ENCODE data around the gene FAM78A. TPM values are rescaled to one million over a fixed set of nuclear protein-coding genes. Genes with fewer than 3 reads are reported as not detected.

The FAM78A gene
- total RNA-seq, 6 donors from 2014 or later = 4.5 to 19.1 (median 9.3) TPM

DNA sequence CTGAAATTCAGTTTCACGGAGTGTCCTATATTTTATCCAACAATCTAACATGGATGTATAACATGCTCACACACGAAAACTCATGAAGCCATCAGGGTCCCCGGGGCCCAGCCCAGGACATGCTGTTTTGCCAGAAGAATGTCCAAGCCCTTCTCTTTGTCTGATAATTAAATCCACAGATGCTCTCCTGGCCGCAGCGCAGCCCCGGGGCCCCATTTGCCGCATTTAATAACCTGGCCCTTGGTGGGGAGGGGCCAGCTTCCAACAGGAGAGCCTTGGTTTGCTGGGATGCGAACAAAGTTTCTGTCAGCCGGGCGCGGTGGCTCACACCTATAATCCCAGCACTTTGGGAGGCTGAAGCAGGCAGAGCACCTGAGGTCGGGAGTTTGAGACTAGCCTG lies 43.2 kb upstream of the FAM78A start:
- Histone ChIP-seq H3K27ac (no peak overlapping the region), H3K9me3 (no peaks in the 10 kb centered on the region), H3K27me3 (no peaks in the 10 kb centered on the region), H3K4me3 (no peak overlapping the region), H3K4me1 (peaks cover 0 to 5% (median 2%) of the 10 kb centered on the region in 4 donors), H3K36me3 (no peaks in the 10 kb centered on the region)
- TF ChIP-seq EP300 (IDR thresholded peaks at IDR 0.05) (no peak), POLR2A (IDR thresholded peaks at IDR 0.05) (no peak), POLR2AphosphoS5 (IDR thresholded peaks at IDR 0.05) (no peak)
- TF ChIP-seq, protein P1, sequence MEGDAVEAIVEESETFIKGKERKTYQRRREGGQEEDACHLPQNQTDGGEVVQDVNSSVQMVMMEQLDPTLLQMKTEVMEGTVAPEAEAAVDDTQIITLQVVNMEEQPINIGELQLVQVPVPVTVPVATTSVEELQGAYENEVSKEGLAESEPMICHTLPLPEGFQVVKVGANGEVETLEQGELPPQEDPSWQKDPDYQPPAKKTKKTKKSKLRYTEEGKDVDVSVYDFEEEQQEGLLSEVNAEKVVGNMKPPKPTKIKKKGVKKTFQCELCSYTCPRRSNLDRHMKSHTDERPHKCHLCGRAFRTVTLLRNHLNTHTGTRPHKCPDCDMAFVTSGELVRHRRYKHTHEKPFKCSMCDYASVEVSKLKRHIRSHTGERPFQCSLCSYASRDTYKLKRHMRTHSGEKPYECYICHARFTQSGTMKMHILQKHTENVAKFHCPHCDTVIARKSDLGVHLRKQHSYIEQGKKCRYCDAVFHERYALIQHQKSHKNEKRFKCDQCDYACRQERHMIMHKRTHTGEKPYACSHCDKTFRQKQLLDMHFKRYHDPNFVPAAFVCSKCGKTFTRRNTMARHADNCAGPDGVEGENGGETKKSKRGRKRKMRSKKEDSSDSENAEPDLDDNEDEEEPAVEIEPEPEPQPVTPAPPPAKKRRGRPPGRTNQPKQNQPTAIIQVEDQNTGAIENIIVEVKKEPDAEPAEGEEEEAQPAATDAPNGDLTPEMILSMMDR (IDR thresholded peaks at IDR 0.05) = no peak
- DNase-seq (no peak), ATAC-seq (ENCODE audit: low FRiP score in 2 of 2) (no peak)
- WGBS, 2 donors = 91 to 93% methylated on average over 11 to 12 of the region's 12 CpGs

DNA sequence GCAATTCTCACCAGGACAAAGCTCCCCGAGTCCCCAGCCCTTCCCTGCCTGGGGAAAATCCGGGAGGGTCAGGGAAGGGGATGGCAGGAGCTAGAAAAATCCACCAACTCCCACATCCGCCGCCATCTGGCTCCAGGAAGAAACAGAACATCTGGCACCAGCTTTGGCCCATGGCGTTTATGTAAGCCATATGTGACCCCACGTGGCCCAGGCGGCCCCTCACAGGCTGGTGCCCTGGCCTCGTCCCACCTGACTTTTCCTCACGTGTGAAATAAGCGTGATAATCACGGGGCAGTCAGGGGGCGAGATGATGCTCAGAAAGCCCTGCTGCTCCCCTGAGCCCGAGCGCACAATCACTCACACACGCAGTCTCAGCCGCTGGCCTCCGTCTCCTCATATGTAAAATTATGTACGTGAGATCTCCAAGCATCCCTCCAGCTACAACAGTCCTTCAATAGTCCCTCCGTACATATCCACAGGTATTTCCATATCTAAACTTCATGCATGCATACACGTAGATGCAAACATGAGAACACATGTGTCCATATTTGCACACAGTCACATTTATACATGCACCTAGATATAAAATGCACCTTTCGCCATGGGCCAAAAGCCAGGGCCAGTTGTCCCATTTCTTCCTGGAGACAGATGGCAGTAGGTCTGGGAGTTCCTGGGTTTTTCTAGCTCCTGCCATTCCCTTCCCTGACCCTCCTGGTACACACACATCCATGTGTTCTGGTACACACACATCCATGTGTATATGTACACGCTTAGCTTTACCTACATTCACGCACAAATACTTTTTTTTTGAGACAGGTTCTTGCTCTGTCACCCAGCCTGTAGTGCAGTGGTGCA lies 42.1 kb upstream of the FAM78A start:
- H3K27ac ChIP-seq = no peak overlapping the region
- H3K4me1 ChIP-seq = peaks cover 0 to 5% (median 2%) of the 10 kb centered on the region in 4 donors
- H3K9me3 ChIP-seq = no peaks in the 10 kb centered on the region
- WGBS, 2 donors = 85 to 87% methylated on average over 22 to 23 of the region's 23 CpGs
- no peak overlapping the region for H3K4me3 ChIP-seq
- no peak for TF ChIP-seq POLR2A (IDR thresholded peaks at IDR 0.05)
- TF ChIP-seq EP300 (IDR thresholded peaks at IDR 0.05) = no peak
- no peak for TF ChIP-seq POLR2AphosphoS5 (IDR thresholded peaks at IDR 0.05)
- TF ChIP-seq, protein P1 (IDR thresholded peaks at IDR 0.05) = no peak
- ATAC-seq (ENCODE audit: low FRiP score in 2 of 2) = no peak
- no peaks in the 10 kb centered on the region for H3K36me3 ChIP-seq
- DNase-seq = peak in 1 of 2 donors; percentile 59
- H3K27me3 ChIP-seq = no peaks in the 10 kb centered on the region

DNA sequence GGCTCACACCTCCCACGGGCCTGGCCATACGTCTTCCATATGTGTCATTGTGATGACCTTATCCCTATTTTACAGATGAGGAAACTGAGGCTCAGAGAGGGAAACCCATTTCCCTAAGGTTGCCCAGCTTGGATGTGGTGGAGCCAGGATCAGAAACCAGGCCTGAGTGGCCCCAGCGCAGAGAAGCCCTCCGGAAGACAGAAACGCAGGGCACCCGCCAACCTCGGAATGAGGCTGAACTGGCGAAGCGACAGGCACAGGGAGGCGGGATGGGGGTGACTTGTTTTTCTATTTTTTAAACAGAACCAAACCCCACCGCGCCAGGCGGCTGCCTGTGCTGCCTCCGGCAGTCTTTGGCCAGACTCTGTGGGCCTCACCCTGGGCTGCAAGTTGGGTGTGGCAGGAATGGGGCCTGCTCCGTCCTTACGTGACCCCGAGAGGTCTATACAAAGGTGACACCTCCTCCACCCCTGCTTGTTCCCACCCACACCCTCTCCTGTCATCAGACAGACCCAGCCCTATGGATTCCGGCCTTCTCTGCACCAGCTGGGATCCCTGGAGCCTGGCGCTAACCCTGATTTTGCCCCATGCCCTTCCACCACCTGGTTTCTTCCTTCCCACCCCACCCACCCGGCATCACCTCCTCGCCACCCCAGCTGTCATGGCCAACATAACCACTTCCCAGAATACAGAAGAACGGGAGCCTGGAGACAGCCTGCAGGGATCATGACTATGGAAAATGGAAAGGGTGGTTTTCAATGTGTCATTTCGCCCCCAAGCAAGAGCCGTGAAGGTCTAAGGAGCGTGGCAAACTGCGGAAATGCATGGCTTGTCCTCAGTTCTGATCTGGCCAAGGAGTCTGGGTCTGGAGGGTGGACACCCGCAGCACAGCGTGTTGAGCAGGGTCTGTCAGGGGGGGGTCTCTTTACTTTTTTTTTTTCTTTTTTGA lies 36.8 kb upstream of the FAM78A start:
- Histone ChIP-seq H3K27ac (no peak overlapping the region), H3K4me1 (peaks cover 0 to 10% (median 2%) of the 10 kb centered on the region in 4 donors), H3K4me3 (no peak overlapping the region), H3K27me3 (no peaks in the 10 kb centered on the region), H3K9me3 (no peaks in the 10 kb centered on the region), H3K36me3 (no peaks in the 10 kb centered on the region)
- DNase-seq = peak in 1 of 2 donors; percentile 53
- ATAC-seq (ENCODE audit: low FRiP score in 2 of 2) = no peak
- 93 to 94% methylated on average over 27 to 28 of the region's 28 CpGs for WGBS, 2 donors
- TF ChIP-seq, protein P1 (IDR thresholded peaks at IDR 0.05) = no peak
- TF ChIP-seq POLR2A (IDR thresholded peaks at IDR 0.05) (no peak), POLR2AphosphoS5 (IDR thresholded peaks at IDR 0.05) (no peak), EP300 (IDR thresholded peaks at IDR 0.05) (no peak)

DNA sequence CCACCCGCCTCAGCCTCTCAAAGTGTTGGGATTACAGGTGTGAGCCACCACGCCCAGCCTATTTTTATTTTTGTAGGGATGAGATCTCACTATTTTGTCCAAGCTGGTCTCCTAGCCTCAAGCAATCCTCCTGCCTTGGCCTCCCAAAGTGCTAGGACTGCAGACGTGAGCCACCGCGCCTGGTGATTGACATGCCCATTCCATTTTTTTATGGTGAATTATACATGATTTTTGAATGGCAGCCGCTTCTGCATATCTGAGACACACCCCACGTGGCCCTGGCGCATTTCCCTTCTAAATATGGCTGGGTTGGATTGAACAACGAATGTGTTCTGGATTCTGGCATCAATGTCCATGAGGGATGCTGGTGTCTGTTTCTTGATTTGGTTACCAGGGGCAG lies 35.9 kb upstream of the FAM78A start:
- 94% methylated on average over 9 of the region's 9 CpGs for WGBS, 2 donors
- Histone ChIP-seq H3K4me1 (peaks cover 0 to 6% (median 2%) of the 10 kb centered on the region in 4 donors), H3K4me3 (no peak overlapping the region), H3K36me3 (no peaks in the 10 kb centered on the region), H3K27me3 (no peaks in the 10 kb centered on the region), H3K9me3 (no peaks in the 10 kb centered on the region), H3K27ac (no peak overlapping the region)
- DNase-seq = no peak
- ATAC-seq (ENCODE audit: low FRiP score in 2 of 2) = no peak
- TF ChIP-seq POLR2A (IDR thresholded peaks at IDR 0.05) (no peak), EP300 (IDR thresholded peaks at IDR 0.05) (no peak), POLR2AphosphoS5 (IDR thresholded peaks at IDR 0.05) (no peak)
- TF ChIP-seq, protein P1 (IDR thresholded peaks at IDR 0.05) = no peak
